ENCODE results near the gene WDR74. TPM values are rescaled to one million over a fixed set of nuclear protein-coding genes. Genes with fewer than 3 reads are reported as not detected.

WDR74 gene
- total RNA-seq, 2 donors from 2014 or later = 44.5 to 46.1 TPM

GRCh38 chr11:62789576-62789975, 49.8 kb downstream of the WDR74 start:
- DNase-seq (ENCODE audit: low spot score) = no peak
- intact Hi-C loops (cut with DNase I) = loop anchor here (5.0 kb wide), 1 partner anchor 93 kb away; the partner anchor contains the start of gene SLC3A2
- Histone ChIP-seq H3K4me1 (replicated peaks) (peaks cover 25% of the 10 kb centered on the region), H3K36me3 (peaks cover 4 to 9% of the 10 kb centered on the region in 2 donors), H3K27ac (no peak overlapping the region), H3K27me3 (replicated peaks; ENCODE audit: insufficient read depth) (no peaks in the 10 kb centered on the region), H3K4me3 (no peak overlapping the region), H3K9me3 (no peaks in the 10 kb centered on the region)
- WGBS = 71% methylated on average over 3 of the region's 3 CpGs
- no peak for TF ChIP-seq POLR2A (IDR thresholded peaks at IDR 0.05)
- TF ChIP-seq POLR2AphosphoS5 (IDR thresholded peaks at IDR 0.05) = no peak
- no peak for TF ChIP-seq CTCF (IDR thresholded peaks at IDR 0.05)

- DNase-seq (ENCODE audit: low spot score) = no peak
- TF ChIP-seq POLR2A (IDR thresholded peaks at IDR 0.05) (no peak), CTCF (IDR thresholded peaks at IDR 0.05) (no peak), POLR2AphosphoS5 (IDR thresholded peaks at IDR 0.05) (no peak)
- no peak overlapping the region for H3K4me3 ChIP-seq
- H3K4me1 ChIP-seq (replicated peaks) = peaks cover 25% of the 10 kb centered on the region
- H3K27me3 ChIP-seq (replicated peaks; ENCODE audit: insufficient read depth) = no peaks in the 10 kb centered on the region
- peak overlapping the region in 1 of 2 donors; percentile 98 for H3K27ac ChIP-seq
- WGBS = 65% methylated on average over 5 of the region's 5 CpGs
- no peaks in the 10 kb centered on the region for H3K9me3 ChIP-seq
- peaks cover 4 to 9% of the 10 kb centered on the region in 2 donors for H3K36me3 ChIP-seq
- intact Hi-C loops (cut with DNase I) = loop anchor here (5.0 kb wide), 1 partner anchor 93 kb away; the partner anchor contains the start of gene SLC3A2
Measured at GRCh38 chr11:62788991-62789390, 50.4 kb downstream of the WDR74 start.

- Histone ChIP-seq H3K9me3 (no peaks in the 10 kb centered on the region), H3K27me3 (replicated peaks; ENCODE audit: insufficient read depth) (no peaks in the 10 kb centered on the region), H3K36me3 (peaks cover 4 to 9% of the 10 kb centered on the region in 2 donors), H3K4me1 (replicated peaks) (peaks cover 20% of the 10 kb centered on the region), H3K4me3 (peak within 1 kb of the TSS; percentile 90 to 93), H3K27ac (peak within 1 kb of the TSS; percentile 94 to 98)
- TF ChIP-seq POLR2AphosphoS5 (IDR thresholded peaks at IDR 0.05) (peak; percentile 100), POLR2A (IDR thresholded peaks at IDR 0.05) (peak; percentile 98), CTCF (IDR thresholded peaks at IDR 0.05) (peak in 3 of 4 experiments; percentile 34 to 77 (median 59))
- intact Hi-C loops (cut with DNase I) = loop anchor here (2.0 to 5.0 kb wide), 2 partner anchors 76 to 95 kb away; partner anchors contain the start of gene SLC3A2
- WGBS = under 1% methylated on average over 51 of the region's 88 CpGs
- DNase-seq (ENCODE audit: low spot score) = peak; percentile 99
Measured at GRCh38 chr11:62787005-62787759, 52.2 kb downstream of the WDR74 start, which contains the start of gene TMEM179B. TMEM179B (plus strand) TSS chr11:62787402; CDS start chr11:62787432, 30 bp downstream.

- peak overlapping the region; percentile 94 to 98 for H3K27ac ChIP-seq
- H3K4me3 ChIP-seq = peak overlapping the region; percentile 90 to 93
- intact Hi-C loops (cut with DNase I) = loop anchor here (2.0 to 5.0 kb wide), 2 partner anchors 76 to 96 kb away; partner anchors contain the start of gene SLC3A2
- WGBS = 2% methylated on average over 42 of the region's 51 CpGs
- peak; percentile 87 for DNase-seq (ENCODE audit: low spot score)
- peaks cover 4 to 9% of the 10 kb centered on the region in 2 donors for H3K36me3 ChIP-seq
- H3K9me3 ChIP-seq = no peaks in the 10 kb centered on the region
- H3K4me1 ChIP-seq (replicated peaks) = peaks cover 19% of the 10 kb centered on the region
- TF ChIP-seq CTCF (IDR thresholded peaks at IDR 0.05) = peak; percentile 89 to 99 (median 94)
- peak; percentile 55 for TF ChIP-seq POLR2AphosphoS5 (IDR thresholded peaks at IDR 0.05)
- no peak for TF ChIP-seq POLR2A (IDR thresholded peaks at IDR 0.05)
- H3K27me3 ChIP-seq (replicated peaks; ENCODE audit: insufficient read depth) = no peaks in the 10 kb centered on the region
Measured at GRCh38 chr11:62786318-62787004, 52.9 kb downstream of the WDR74 start.

Small RNAs within 50 kb of the gene (microRNA-seq; reads per million reads assigned to microRNA genes)
- gene MIR6514 (3.0 reads per million, percentile 36 among the genes with 10 or more reads in this experiment), gene MIR6748 (0.34 reads per million)

Small RNAs within 50 kb of the gene (small RNA-seq; reads per million reads assigned to genes)
- gene MIR6514 (0 to 0.84 reads per million in 2 donors), gene RF00099 (0 reads per million in 2 donors), gene RNU6-118P (0 reads per million in 2 donors), gene SNORD22 (0 reads per million in 2 donors), gene SNORD26 (0 reads per million in 2 donors), gene SNORD27 (0 reads per million in 2 donors), gene SNORD28 (0 reads per million in 2 donors), gene SNORD30 (878 to 1,394 reads per million in 2 donors)

Other genes starting within 250 kb of the WDR74 start
- 10 to 100 TPM; 26.6 to 30.6 TPM for gene TUT1, start 248.1 kb downstream of the WDR74 start, total RNA-seq
- 100 to 1,000 TPM in 1 of 2 donors, 10 to 100 TPM in 1; 96.5 to 110 TPM for gene MTA2, start 237.7 kb downstream of the WDR74 start, total RNA-seq
- gene EML3, start 226.8 kb downstream of the WDR74 start, total RNA-seq = 10 to 100 TPM; 50.2 to 80.1 TPM
- gene ROM1, start 226.3 kb downstream of the WDR74 start, total RNA-seq = 10 to 100 TPM in 1 of 2 donors, 1 to 10 TPM in 1; 8.0 to 12.7 TPM
- gene B3GAT3, start 217.6 kb downstream of the WDR74 start, total RNA-seq = 10 to 100 TPM; 57.0 to 75.3 TPM
- 100 to 1,000 TPM; 163 to 199 TPM for gene GANAB, start 193.0 kb downstream of the WDR74 start, total RNA-seq
- gene INTS5, start 186.3 kb downstream of the WDR74 start, total RNA-seq = 10 to 100 TPM; 34.0 to 35.3 TPM
- 10 to 100 TPM; 27.8 to 68.0 TPM for gene C11orf98, start 174.4 kb downstream of the WDR74 start, total RNA-seq
- gene CSKMT, start 174.3 kb downstream of the WDR74 start, total RNA-seq = 10 to 100 TPM in 1 of 2 donors, 1 to 10 TPM in 1; 9.7 to 20.2 TPM
- 10 to 100 TPM; 10.3 to 18.3 TPM for gene UQCC3, start 167.9 kb downstream of the WDR74 start, total RNA-seq
- 10 to 100 TPM in 1 of 2 donors, 1 to 10 TPM in 1; 7.1 to 10.2 TPM for gene LBHD1, start 167.3 kb downstream of the WDR74 start, total RNA-seq
- gene UBXN1, start 160.5 kb downstream of the WDR74 start, total RNA-seq = 100 to 1,000 TPM; 136 to 179 TPM
- 1 to 10 TPM; 2.8 to 8.0 TPM for gene LRRN4CL, start 150.1 kb downstream of the WDR74 start, total RNA-seq
- gene BSCL2, start 132.2 kb downstream of the WDR74 start, total RNA-seq = 100 to 1,000 TPM; 148 to 187 TPM
- gene GNG3, start 131.9 kb downstream of the WDR74 start, total RNA-seq = not detected
- 10 to 100 TPM; 26.6 to 33.5 TPM for gene HNRNPUL2, start 112.1 kb downstream of the WDR74 start, total RNA-seq
- gene TTC9C, start 111.1 kb downstream of the WDR74 start, total RNA-seq = 10 to 100 TPM; 25.1 to 25.5 TPM
- gene ZBTB3, start 85.4 kb downstream of the WDR74 start, total RNA-seq = 10 to 100 TPM; 14.8 to 19.1 TPM
- 10 to 100 TPM; 97.2 to 98.3 TPM for gene POLR2G, start 78.0 kb downstream of the WDR74 start, total RNA-seq
- gene TAF6L, start 68.2 kb downstream of the WDR74 start, total RNA-seq = 10 to 100 TPM; 22.2 to 36.2 TPM
- 100 to 1,000 TPM; 139 to 200 TPM for gene TMEM179B, start 52.2 kb downstream of the WDR74 start, total RNA-seq
- 10 to 100 TPM; 35.8 to 73.6 TPM for gene TMEM223, start 47.6 kb downstream of the WDR74 start, total RNA-seq
- 10 to 100 TPM; 75.6 to 98.2 TPM for gene NXF1, start 34.1 kb downstream of the WDR74 start, total RNA-seq
- 10 to 100 TPM; 34.5 to 57.5 TPM for gene STX5, start 7.5 kb downstream of the WDR74 start, total RNA-seq
- not detected for gene TEX54, start 6.7 kb downstream of the WDR74 start, total RNA-seq
- gene SLC3A2, start 41.3 kb upstream of the WDR74 start, total RNA-seq = 100 to 1,000 TPM; 158 to 235 TPM
- 100 to 1,000 TPM in 1 of 2 donors, 10 to 100 TPM in 1; 38.1 to 107 TPM for gene CHRM1, start 81.8 kb upstream of the WDR74 start, total RNA-seq
- gene SLC22A6, start 145.4 kb upstream of the WDR74 start, total RNA-seq = not detected
- gene SLC22A8, start 176.3 kb upstream of the WDR74 start, total RNA-seq = under 1 TPM in 1 of 2 donors, not detected in 1; 0.11 TPM